ENCODE results near the gene ITPA. TPM values are rescaled to one million over a fixed set of nuclear protein-coding genes. Genes with fewer than 3 reads are reported as not detected.
"Not testable (repeated sequence)": the region's sequence is repeated elsewhere in the genome, so short reads cannot be mapped to it uniquely, and the experiment has no call there.

Gene ITPA
- total RNA-seq, 1 donor from 2014 or later: 44.4 TPM

DNA sequence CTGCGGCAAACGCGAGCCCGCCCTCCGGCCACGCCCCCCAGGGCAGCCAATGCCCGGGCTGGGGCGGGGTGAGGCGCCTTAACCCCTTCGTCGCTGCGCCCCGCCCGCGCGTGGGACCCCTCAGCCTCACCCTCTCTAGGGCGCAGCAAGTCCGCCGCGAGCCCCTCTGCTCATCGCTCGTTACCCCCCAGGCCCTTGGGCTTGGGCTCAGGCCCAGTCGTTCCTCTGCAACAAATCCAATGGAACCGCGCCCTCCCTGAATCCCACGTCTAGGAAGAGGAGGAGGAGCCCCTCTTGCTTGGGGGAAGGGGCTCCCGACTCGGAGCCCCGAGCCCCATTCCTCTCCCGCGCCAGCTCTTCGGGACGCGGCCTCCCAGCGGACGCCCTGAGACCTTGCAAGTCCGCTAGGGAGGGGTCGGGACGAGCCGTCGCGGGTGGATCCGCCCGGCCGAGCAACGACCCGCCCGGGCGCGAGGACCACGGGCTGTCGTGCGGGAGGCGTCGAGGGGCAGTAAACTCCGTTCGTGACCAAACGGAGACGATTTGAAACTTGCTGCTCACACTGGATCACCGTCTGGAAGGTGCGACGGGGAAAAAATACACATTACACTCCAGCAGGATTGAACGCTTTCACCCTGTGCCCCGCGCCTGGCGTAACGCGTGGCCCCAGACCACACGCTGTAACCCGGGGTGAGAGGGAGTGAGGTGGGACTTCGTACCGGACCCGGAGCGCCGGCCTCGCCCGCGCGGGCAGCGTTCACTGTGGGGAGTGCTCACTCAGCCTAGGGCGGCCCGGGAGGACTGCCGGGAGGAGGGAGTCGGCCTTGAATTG, 35.5 kb upstream of the ITPA start:
- DNase-seq (ENCODE audit: low spot score): peak; percentile 88

- DNase-seq (ENCODE audit: low spot score): no peak
These were observed 34.6 kb upstream of the ITPA start for GRCh38 chr20:3174442-3175261.

- DNase-seq (ENCODE audit: low spot score): no peak
These were observed 34.0 kb upstream of the ITPA start for GRCh38 chr20:3175270-3175669.

DNA sequence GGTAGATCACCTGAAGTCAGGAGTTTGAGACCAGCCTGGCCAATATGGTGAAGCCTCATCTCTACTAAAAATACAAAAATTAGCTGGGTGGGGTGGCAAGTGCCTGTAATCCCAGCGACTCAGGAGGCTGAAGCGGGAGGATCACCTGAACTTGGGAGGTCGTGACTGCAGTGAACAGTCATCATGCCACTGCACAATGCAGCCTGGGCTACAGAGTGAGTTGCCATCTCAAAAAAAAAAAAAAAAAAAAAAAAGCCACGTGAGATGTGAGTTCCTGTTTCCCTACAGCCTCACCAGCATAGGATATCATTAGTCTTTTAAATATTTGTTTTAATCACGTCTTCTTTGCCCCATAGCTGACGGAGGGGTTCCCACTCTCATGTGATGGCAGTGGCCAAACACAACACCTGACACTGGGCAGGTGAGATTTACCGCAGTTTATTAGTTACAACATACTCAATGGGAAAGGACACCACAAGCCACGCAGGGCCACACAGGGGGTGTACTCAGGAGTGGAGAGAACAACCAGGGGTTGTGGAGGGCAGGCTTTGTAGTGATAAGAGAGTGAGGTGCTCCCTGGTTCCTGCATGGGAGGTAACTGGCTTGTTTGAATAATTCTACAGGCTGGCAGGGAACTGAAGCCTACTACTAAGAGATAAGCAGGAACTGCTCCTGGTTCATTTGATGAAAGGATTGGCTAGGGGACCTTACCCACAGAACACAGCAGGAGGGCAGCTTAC, 31.4 kb upstream of the ITPA start:
- no peak for DNase-seq (ENCODE audit: low spot score)

- no peak for DNase-seq (ENCODE audit: low spot score)
These were observed 29.0 kb upstream of the ITPA start for GRCh38 chr20:3180319-3180718.

- DNase-seq (ENCODE audit: low spot score): no peak
These were observed 28.0 kb upstream of the ITPA start for GRCh38 chr20:3181270-3181669.

- DNase-seq (ENCODE audit: low spot score): not testable (repeated sequence)
These were observed 26.9 kb upstream of the ITPA start for GRCh38 chr20:3182429-3182828.

DNA sequence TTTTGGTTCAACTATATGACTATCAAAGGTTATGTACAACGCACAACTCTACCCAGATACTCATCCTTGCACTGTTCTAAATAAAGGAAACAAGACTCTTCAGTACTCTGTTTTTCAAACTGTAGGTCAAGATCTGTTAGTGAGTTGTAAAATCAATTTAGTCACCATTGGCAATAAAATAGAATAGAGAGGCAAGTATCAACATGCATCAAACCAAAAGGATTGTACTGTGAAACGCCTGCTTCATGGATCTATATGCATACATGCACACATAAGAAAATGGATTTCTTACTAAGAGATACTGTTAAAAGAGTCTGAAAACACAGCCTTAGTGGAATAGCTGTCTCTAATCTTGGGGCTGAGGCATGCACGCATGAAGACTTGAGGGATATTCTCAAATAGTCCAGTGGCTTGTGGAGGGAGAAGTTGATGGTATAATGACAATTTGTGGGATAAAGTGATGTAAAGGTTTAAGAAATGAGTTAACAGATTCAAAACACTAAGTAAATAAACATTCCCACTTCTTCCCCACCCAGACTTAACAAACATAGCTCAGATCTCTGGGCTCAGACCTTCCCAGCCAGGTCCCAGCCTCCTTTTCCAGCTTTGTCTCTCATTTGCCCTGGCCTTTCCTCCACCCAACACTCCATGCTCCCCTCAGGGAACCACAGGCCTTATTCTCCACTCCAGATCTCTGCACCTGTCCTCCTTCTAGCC, 25.2 kb upstream of the ITPA start:
- DNase-seq (ENCODE audit: low spot score): no peak

DNA sequence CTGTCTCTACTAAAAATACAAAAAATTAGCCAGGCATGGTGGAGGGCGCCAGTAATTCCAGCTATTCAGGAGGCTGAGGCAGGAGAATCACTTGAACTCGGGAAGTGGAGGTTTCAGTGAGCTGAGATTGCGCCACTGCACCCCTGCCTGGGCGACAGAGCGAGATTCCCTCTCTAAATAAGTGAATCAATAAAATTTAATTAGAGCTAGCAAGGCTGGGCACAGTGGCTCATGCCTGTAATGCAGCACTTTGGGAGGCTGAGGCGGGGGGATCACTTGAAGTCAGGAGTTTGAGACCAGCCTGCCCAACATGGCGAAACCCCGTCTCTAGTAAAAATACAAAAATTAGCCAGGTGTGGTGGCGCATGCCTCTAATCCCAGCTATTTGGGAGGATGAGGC, 21.4 kb upstream of the ITPA start:
- DNase-seq (ENCODE audit: low spot score): not testable (repeated sequence)

DNA sequence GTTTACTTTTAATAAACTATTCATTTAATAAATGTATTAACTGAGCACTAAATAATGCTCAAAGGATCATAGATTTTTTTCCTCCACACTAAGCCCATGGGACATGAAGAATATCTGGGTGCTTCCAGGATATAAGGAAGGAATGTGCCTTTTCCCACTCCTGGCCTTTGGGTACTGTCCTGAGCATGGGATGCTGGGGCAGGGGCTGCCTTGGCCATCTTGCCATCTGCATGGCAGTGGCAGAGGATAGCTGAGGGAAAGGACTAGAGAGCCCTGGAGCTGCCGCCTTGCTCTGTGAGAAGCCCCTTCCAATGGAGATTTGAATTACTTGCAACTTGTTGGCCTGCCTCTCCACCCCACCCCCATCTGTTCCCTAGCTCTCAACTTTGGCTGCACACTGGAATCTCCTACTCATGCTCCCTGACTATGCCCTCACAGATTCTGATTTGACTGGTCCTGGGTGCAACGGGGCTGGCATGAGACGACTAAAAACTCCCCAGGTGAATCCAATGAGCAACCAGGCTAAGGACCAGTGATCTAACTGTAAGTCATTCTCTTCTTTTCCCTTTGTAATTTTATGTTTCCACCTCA, 20.4 kb upstream of the ITPA start:
- DNase-seq (ENCODE audit: low spot score): no peak

GRCh38 chr20:3189561-3190131, 19.7 kb upstream of the ITPA start:
- no peak for DNase-seq (ENCODE audit: low spot score)

GRCh38 chr20:3190681-3191111, 18.6 kb upstream of the ITPA start:
- DNase-seq (ENCODE audit: low spot score): no peak

DNA sequence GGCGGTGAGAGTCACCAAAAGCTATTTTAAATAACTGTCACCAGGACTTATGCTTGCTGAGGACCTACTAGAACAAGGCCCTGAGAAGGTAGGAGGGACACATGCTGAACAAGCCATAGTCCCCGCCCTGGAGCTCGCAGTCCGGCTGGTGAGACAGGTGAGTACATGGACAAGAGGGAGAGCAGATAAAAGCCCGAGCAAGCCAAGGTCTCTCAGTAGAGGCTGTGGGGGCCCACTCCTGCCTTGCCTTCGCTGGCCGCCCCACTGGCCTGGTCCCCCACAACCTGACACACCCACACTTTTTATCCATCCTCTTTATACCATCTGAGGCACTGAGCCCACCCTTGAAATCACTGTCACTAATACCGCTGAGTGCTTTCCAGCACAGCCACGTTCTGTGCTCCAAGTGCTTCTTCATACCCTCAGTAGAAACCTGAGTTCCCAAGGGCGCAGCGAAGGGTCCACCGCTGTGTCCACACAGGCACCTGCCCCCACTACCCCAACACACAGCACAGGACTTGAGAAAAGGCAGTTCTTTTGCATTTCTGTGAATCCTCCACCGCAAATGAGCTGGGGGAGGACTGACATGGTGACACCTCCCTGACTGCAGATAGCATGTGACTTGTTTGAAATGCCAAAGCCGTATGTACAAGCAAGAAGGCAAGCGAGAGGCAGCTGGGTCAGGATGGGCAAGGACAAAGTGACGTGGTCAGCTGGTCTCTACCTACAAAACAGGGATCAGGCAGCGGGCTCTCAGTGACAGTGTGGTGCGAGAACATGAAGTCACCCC, 16.9 kb upstream of the ITPA start:
- DNase-seq (ENCODE audit: low spot score): no peak

GRCh38 chr20:3193806-3194616, 15.3 kb upstream of the ITPA start:
- no peak for DNase-seq (ENCODE audit: low spot score)

DNA sequence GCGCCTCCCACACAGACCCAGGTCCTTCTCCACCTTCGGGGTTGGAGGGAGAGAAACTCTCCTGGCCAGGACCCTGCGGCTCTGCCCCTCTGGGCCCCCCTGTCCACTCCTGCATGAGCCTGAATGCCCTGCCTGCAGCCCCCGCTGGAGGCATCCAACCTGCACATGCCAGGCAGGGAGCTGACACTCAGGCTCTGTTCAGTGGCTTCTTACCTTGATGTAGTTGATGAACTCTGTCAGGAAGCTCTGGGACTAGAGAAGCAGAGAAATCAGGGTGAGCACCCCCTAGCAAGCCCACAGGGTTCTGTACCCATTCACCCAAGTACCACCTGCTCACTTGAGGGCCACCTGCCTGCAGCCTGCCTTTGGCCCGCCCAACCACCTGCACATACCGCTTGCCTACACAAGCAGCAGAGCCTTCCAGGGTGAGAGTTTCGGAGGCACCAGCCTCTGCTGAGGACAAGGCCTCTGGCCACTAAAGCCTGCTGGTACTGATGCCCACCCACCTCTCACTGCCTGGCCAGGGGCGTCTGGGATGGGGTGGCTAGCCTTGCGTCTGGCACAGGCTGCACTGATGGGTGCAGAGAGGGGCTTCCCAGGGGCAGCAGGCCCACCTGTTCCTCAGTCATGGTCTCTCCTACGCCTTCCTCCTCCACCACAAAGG, 14.5 kb upstream of the ITPA start:
- no peak for DNase-seq (ENCODE audit: low spot score)

- DNase-seq (ENCODE audit: low spot score): no peak
These were observed 13.6 kb upstream of the ITPA start for GRCh38 chr20:3195590-3196237.

GRCh38 chr20:3199206-3199605, 10.1 kb upstream of the ITPA start:
- no peak for DNase-seq (ENCODE audit: low spot score)
